ENCODE results near the gene GAS7. TPM values are rescaled to one million over a fixed set of nuclear protein-coding genes. Genes with fewer than 3 reads are reported as not detected.
"Not testable (repeated sequence)": the region's sequence is repeated elsewhere in the genome, so short reads cannot be mapped to it uniquely, and the experiment has no call there.

Gene GAS7
- total and polyA plus RNA-seq, 2 experiments from 2014 or later: 25.8 to 27.3 TPM

GRCh38 chr17:10021272-10021984 lies 177.0 kb downstream of the GAS7 start:
- H3K4me3 ChIP-seq: no peak overlapping the region
- peaks cover 4% of the 10 kb centered on the region for H3K4me1 ChIP-seq (ENCODE audit: insufficient read depth)
- 53% methylated on average over 21 of the region's 21 CpGs for WGBS (ENCODE audit: low lambda C conversion rate, missing lambda C conversion rate)
- DNase-seq (ENCODE audit: low spot score): peak; percentile 51
- peak overlapping the region; percentile 37 for H3K4me2 ChIP-seq
- H3K36me3 ChIP-seq (replicated peaks; ENCODE audit: insufficient read depth, low read depth): no peaks in the 10 kb centered on the region
- H3K9me3 ChIP-seq (ENCODE audit: low read depth): no peaks in the 10 kb centered on the region
- no peaks in the 10 kb centered on the region for H3K27me3 ChIP-seq
- no peak overlapping the region for H3K27ac ChIP-seq
- no peaks in the 10 kb centered on the region for H3K9me2 ChIP-seq (replicated peaks; ENCODE audit: insufficient read depth)
- no peak overlapping the region for H2AFZ ChIP-seq
- peaks cover 15% of the 10 kb centered on the region for H3K79me2 ChIP-seq
- TF ChIP-seq CTCF (IDR thresholded peaks at IDR 0.05; ENCODE audit: poor library complexity) (no peak), EZH2 (IDR thresholded peaks at IDR 0.05; ENCODE audit: borderline replicate concordance) (no peak), EZH2phosphoT487 (IDR thresholded peaks at IDR 0.05; ENCODE audit: low read depth, severe bottlenecking, unreplicated experiment) (no peak)
- H4K20me1 ChIP-seq (ENCODE audit: insufficient read depth, poor library complexity, severe bottlenecking): no peaks in the 10 kb centered on the region

- H3K4me2 ChIP-seq: no peak overlapping the region
- H3K27me3 ChIP-seq: no peaks in the 10 kb centered on the region
- no peak overlapping the region for H2AFZ ChIP-seq
- no peak overlapping the region for H3K4me3 ChIP-seq
- H4K20me1 ChIP-seq (ENCODE audit: insufficient read depth, poor library complexity, severe bottlenecking): no peaks in the 10 kb centered on the region
- H3K4me1 ChIP-seq (ENCODE audit: insufficient read depth): peaks cover 4% of the 10 kb centered on the region
- no peak for DNase-seq (ENCODE audit: low spot score)
- no peak overlapping the region for H3K27ac ChIP-seq
- WGBS (ENCODE audit: low lambda C conversion rate, missing lambda C conversion rate): 52% methylated on average over 9 of the region's 9 CpGs
- no peaks in the 10 kb centered on the region for H3K9me2 ChIP-seq (replicated peaks; ENCODE audit: insufficient read depth)
- peaks cover 15% of the 10 kb centered on the region for H3K79me2 ChIP-seq
- H3K36me3 ChIP-seq (replicated peaks; ENCODE audit: insufficient read depth, low read depth): no peaks in the 10 kb centered on the region
- TF ChIP-seq EZH2 (IDR thresholded peaks at IDR 0.05; ENCODE audit: borderline replicate concordance) (no peak), EZH2phosphoT487 (IDR thresholded peaks at IDR 0.05; ENCODE audit: low read depth, severe bottlenecking, unreplicated experiment) (no peak)
- no peaks in the 10 kb centered on the region for H3K9me3 ChIP-seq (ENCODE audit: low read depth)
These were observed 178.4 kb downstream of the GAS7 start for GRCh38 chr17:10019941-10020451.

- H3K27me3 ChIP-seq: no peaks in the 10 kb centered on the region
- H3K9me3 ChIP-seq (ENCODE audit: low read depth): no peaks in the 10 kb centered on the region
- no peak for DNase-seq (ENCODE audit: low spot score)
- H3K9me2 ChIP-seq (replicated peaks; ENCODE audit: insufficient read depth): no peaks in the 10 kb centered on the region
- H4K20me1 ChIP-seq (ENCODE audit: insufficient read depth, poor library complexity, severe bottlenecking): no peaks in the 10 kb centered on the region
- no peaks in the 10 kb centered on the region for H3K36me3 ChIP-seq (replicated peaks; ENCODE audit: insufficient read depth, low read depth)
- H3K4me3 ChIP-seq: no peak overlapping the region
- no peak overlapping the region for H2AFZ ChIP-seq
- no peak overlapping the region for H3K4me2 ChIP-seq
- H3K4me1 ChIP-seq (ENCODE audit: insufficient read depth): peaks cover 4% of the 10 kb centered on the region
- TF ChIP-seq CTCF (IDR thresholded peaks at IDR 0.05; ENCODE audit: poor library complexity) (no peak), EZH2 (IDR thresholded peaks at IDR 0.05; ENCODE audit: borderline replicate concordance) (no peak), EZH2phosphoT487 (IDR thresholded peaks at IDR 0.05; ENCODE audit: low read depth, severe bottlenecking, unreplicated experiment) (no peak)
- H3K79me2 ChIP-seq: peaks cover 9% of the 10 kb centered on the region
- WGBS (ENCODE audit: low lambda C conversion rate, missing lambda C conversion rate): 79% methylated on average over 7 of the region's 7 CpGs
- no peak overlapping the region for H3K27ac ChIP-seq
These were observed 179.9 kb downstream of the GAS7 start for GRCh38 chr17:10018461-10018891.

GRCh38 chr17:10016958-10017570 lies 181.3 kb downstream of the GAS7 start:
- not testable (repeated sequence) for H4K20me1 ChIP-seq (ENCODE audit: insufficient read depth, poor library complexity, severe bottlenecking); H3K4me1 ChIP-seq (ENCODE audit: insufficient read depth); H3K79me2 ChIP-seq; H3K9me2 ChIP-seq (replicated peaks; ENCODE audit: insufficient read depth); H3K4me3 ChIP-seq; DNase-seq (ENCODE audit: low spot score); H3K4me2 ChIP-seq; H3K27me3 ChIP-seq; H3K27ac ChIP-seq; H2AFZ ChIP-seq; H3K9me3 ChIP-seq (ENCODE audit: low read depth); H3K36me3 ChIP-seq (replicated peaks; ENCODE audit: insufficient read depth, low read depth)
- 98% methylated on average over 14 of the region's 14 CpGs for WGBS (ENCODE audit: low lambda C conversion rate, missing lambda C conversion rate)
